GF-D8 (cell line): Measurements from ENCODE around the gene CPO.
"Not testable (repeated sequence)": the region's sequence is repeated elsewhere in the genome, so short reads cannot be mapped to it uniquely, and the experiment has no call there.

Source experiments
- DNase-seq: peaks from one replicate; lab custom pipeline; 2025; lab: John Stamatoyannopoulos, UW

CPO gene

GRCh38 chr2:206939340-206939739 lies at the start of gene CPO:
Gene CPO, plus strand, starts transcription at chr2:206939518. Its CDS starts 82 bp downstream, at chr2:206939600.
- no peak for DNase-seq

- DNase-seq = no peak
These were observed 49.1 kb upstream of the CPO start for GRCh38 chr2:206890179-206890578.

GRCh38 chr2:206890926-206891325 lies 48.4 kb upstream of the CPO start:
- DNase-seq = no peak

- no peak for DNase-seq
These were observed 24.2 kb upstream of the CPO start for GRCh38 chr2:206915121-206915520.

GRCh38 chr2:206918263-206918662 lies 21.1 kb upstream of the CPO start:
- DNase-seq = no peak

- no peak for DNase-seq
These were observed 19.0 kb upstream of the CPO start for GRCh38 chr2:206920310-206920709.

GRCh38 chr2:206920951-206921350 lies 18.4 kb upstream of the CPO start:
- DNase-seq = no peak

GRCh38 chr2:206921529-206921928 lies 17.8 kb upstream of the CPO start:
- DNase-seq = no peak

GRCh38 chr2:206935991-206936842 lies 3.1 kb upstream of the CPO start:
- no peak for DNase-seq

GRCh38 chr2:206936843-206937230 lies 2.5 kb upstream of the CPO start:
- no peak for DNase-seq

- DNase-seq = no peak
These were observed 1.8 kb upstream of the CPO start for GRCh38 chr2:206937555-206937954.

- no peak for DNase-seq
These were observed 1.2 kb downstream of the CPO start for GRCh38 chr2:206940546-206940945.

GRCh38 chr2:206942592-206943478 lies 3.5 kb downstream of the CPO start:
- DNase-seq = no peak

- not testable (repeated sequence) for DNase-seq
These were observed 14.1 kb downstream of the CPO start for GRCh38 chr2:206953404-206953803.

GRCh38 chr2:206955253-206955652 lies 15.9 kb downstream of the CPO start:
- DNase-seq = no peak

- no peak for DNase-seq
These were observed 18.9 kb downstream of the CPO start for GRCh38 chr2:206958261-206958660.

- DNase-seq = no peak
These were observed 23.6 kb downstream of the CPO start for GRCh38 chr2:206962966-206963365.

- DNase-seq = no peak
These were observed 29.1 kb downstream of the CPO start for GRCh38 chr2:206968134-206969086.

GRCh38 chr2:206969192-206969591 lies 29.9 kb downstream of the CPO start:
- no peak for DNase-seq

GRCh38 chr2:206970589-206971360 lies 31.5 kb downstream of the CPO start:
- no peak for DNase-seq

GRCh38 chr2:206971805-206972204 lies 32.5 kb downstream of the CPO start:
- no peak for DNase-seq
